HepG2 (cell line): ENCODE data around the gene TNK1. TPM values are rescaled to one million over a fixed set of nuclear protein-coding genes. Genes with fewer than 3 reads are reported as not detected.

Source experiments
- ATAC-seq: fragments of 200-7000 bp; cut with Tn5 transposase; 3 replicates; pipeline ENCODE4 v1.9.1; 2020; ENCODE audit warnings: mild to moderate bottlenecking, moderate library complexity
- BruUV-seq: library from RNA; stranded (reverse); fragments of 400-500 nt; replicated peaks from 2 replicates; lab custom pipeline; 2021; lab: Mats Ljungman, UMichigan
- CTCF ChIA-PET: fragments of 300-600 bp; formaldehyde crosslinking; extraction: SDS; loops from one replicate; lab custom pipeline; 2021; ENCODE audit warnings: low total read pairs, inconsistent platforms, low intra/inter-chr PET ratio; lab: Yijun Ruan, JAX
- POLR2A ChIA-PET: fragments of 350-600 bp; sonication (Branson Sonifier 250); formaldehyde crosslinking; loops from one replicate; lab custom pipeline; 2020; ENCODE audit warnings: antibody characterized with exemption, inconsistent platforms; lab: Yijun Ruan, JAX
- DNase-seq: peaks from one replicate; pipeline ENCODE4 v3.0.0-alpha.2; 2015; ENCODE audit warnings: low spot score
- FAIRE-seq: peaks from 3 replicates; lab custom pipeline; 2011; peaks lifted over from hg19 to GRCh38; lab: Jason Lieb, UNC
- H2AFZ ChIP-seq: one replicate; pipeline ENCODE4 v1.6.1; 2011; ENCODE audit warnings: low read length, inconsistent platforms
- H3K27ac ChIP-seq: fragments of 300-600 bp; 3 replicates; pipeline ENCODE4 v1.8.0; 2011; ENCODE audit warnings: mixed run types, mild to moderate bottlenecking, mixed read lengths, low read length, inconsistent platforms; ENCODE audit not compliant: insufficient read depth; ENCODE audit errors: extremely low read length
- H3K27me3 ChIP-seq, 2 experiments: fragments of 200-600 bp in 1 of 2; 2 replicates in 1 of 2; 3 replicates in 1 of 2; pipeline versions ENCODE4 v1.6.0 to v1.8.0; 2011; ENCODE audit warnings: low read length in 2 of 2, mild to moderate bottlenecking in 2 of 2, moderate library complexity in 2 of 2, inconsistent platforms in 1 of 2; ENCODE audit not compliant: insufficient read depth in 2 of 2, control insufficient read depth in 1 of 2
- H3K36me3 ChIP-seq, 2 experiments: fragments of 200-600 bp in 1 of 2; replicated peaks in 1 of 2; 2 replicates in 1 of 2; 3 replicates in 1 of 2; pipeline versions ENCODE4 v1.5.1 to v1.8.0; 2011; ENCODE audit warnings: low read length in 2 of 2, inconsistent platforms in 1 of 2; ENCODE audit not compliant: insufficient read depth in 2 of 2, control insufficient read depth in 1 of 2
- H3K4me1 ChIP-seq: 2 replicates; pipeline ENCODE4 v1.5.1; 2012; ENCODE audit warnings: low read length, inconsistent platforms; ENCODE audit not compliant: insufficient read depth
- H3K4me2 ChIP-seq: 2 replicates; pipeline ENCODE4 v1.6.0; 2011; ENCODE audit warnings: low read depth, low read length, inconsistent platforms
- H3K4me3 ChIP-seq, 3 experiments: fragments of 200-600 bp in 1 of 3; sonication (generic), shearing (Covaris generic) in 1 of 3; replicated peaks in 1 of 3; 2 replicates each; pipeline ENCODE4 v1.5.1; 2011 to 2016; ENCODE audit warnings: low read length in 3 of 3, inconsistent platforms in 2 of 3, low read depth in 2 of 3, mild to moderate bottlenecking in 2 of 3, control low read depth in 1 of 3, mixed read lengths in 1 of 3; ENCODE audit not compliant: insufficient read depth in 1 of 3
- H3K79me2 ChIP-seq: one replicate; pipeline ENCODE4 v1.6.1; 2011; ENCODE audit warnings: low read length, inconsistent platforms; ENCODE audit not compliant: insufficient read depth
- H3K9ac ChIP-seq: 2 replicates; pipeline ENCODE4 v1.6.0; 2011; ENCODE audit warnings: mild to moderate bottlenecking, low read depth, low read length, inconsistent platforms; ENCODE audit not compliant: insufficient read depth
- H3K9me3 ChIP-seq: 2 replicates; pipeline ENCODE4 v1.5.1; 2012; ENCODE audit warnings: mild to moderate bottlenecking, low read length
- H4K20me1 ChIP-seq: 2 replicates; pipeline ENCODE4 v1.6.0; 2011; ENCODE audit warnings: inconsistent platforms, mild to moderate bottlenecking, low read length, moderate library complexity; ENCODE audit not compliant: insufficient read depth
- HNF1A ChIP-seq, 2 experiments: sonication (generic) in 1 of 2; formaldehyde crosslinking in 1 of 2; IDR thresholded peaks; 2 replicates each; pipeline versions ENCODE4 v1.4.0 to v1.6.1; 2016 to 2020; ENCODE audit warnings: borderline replicate concordance in 1 of 2, low read depth in 1 of 2, mild to moderate bottlenecking in 1 of 2, missing genetic modification reagents in 1 of 2
- JUN ChIP-seq: sonication (generic); formaldehyde crosslinking; IDR thresholded peaks from 2 replicates; pipeline ENCODE4 v1.4.0; 2020; ENCODE audit warnings: mild to moderate bottlenecking, missing genetic modification reagents
- MAZ ChIP-seq, 2 experiments: sonication (generic) in 1 of 2; formaldehyde crosslinking in 1 of 2; IDR thresholded peaks; 2 replicates each; pipeline versions ENCODE4 v1.5.0 to v1.6.1; 2012 to 2020; ENCODE audit warnings: low read depth in 2 of 2, mild to moderate bottlenecking in 2 of 2, borderline replicate concordance in 1 of 2, improper control_type of control experiment in 1 of 2, low read length in 1 of 2, missing genetic modification reagents in 1 of 2, moderate library complexity in 1 of 2
- MXD1 ChIP-seq: sonication (generic); formaldehyde crosslinking; IDR thresholded peaks from 2 replicates; pipeline ENCODE4 v1.4.0; 2020; ENCODE audit warnings: mild to moderate bottlenecking, missing genetic modification reagents
- NKX3-1 ChIP-seq: sonication (generic); formaldehyde crosslinking; IDR thresholded peaks from 2 replicates; pipeline ENCODE4 v1.5.0; 2020; ENCODE audit warnings: missing genetic modification reagents
- PHF20 ChIP-seq: sonication (generic); formaldehyde crosslinking; IDR thresholded peaks from 2 replicates; pipeline ENCODE4 v1.5.0; 2020; ENCODE audit warnings: mild to moderate bottlenecking, missing genetic modification reagents
- RBM22 ChIP-seq: fragments of 200-400 bp; formaldehyde crosslinking; optimal IDR thresholded peaks from 2 replicates; pipeline ENCODE3; 2017; ENCODE audit warnings: mild to moderate bottlenecking, low read length, moderate library complexity
- RBM39 ChIP-seq: fragments of 200-400 bp; formaldehyde crosslinking; IDR thresholded peaks from one replicate; pipeline ENCODE4 v1.6.1; 2018; ENCODE audit warnings: antibody characterized with exemption, mild to moderate bottlenecking, low read depth, low read length; ENCODE audit not compliant: poor library complexity, severe bottlenecking
- ZC3H4 ChIP-seq: sonication (generic); formaldehyde crosslinking; IDR thresholded peaks from 2 replicates; pipeline ENCODE4 v1.4.0; 2020; ENCODE audit warnings: missing genetic modification reagents, borderline replicate concordance
- ZNF20 ChIP-seq: sonication (generic); formaldehyde crosslinking; IDR thresholded peaks from 2 replicates; pipeline ENCODE4 v1.4.0; 2020; ENCODE audit warnings: mild to moderate bottlenecking, moderate library complexity, missing genetic modification reagents
- ZNF207 ChIP-seq: fragments of 450-650 bp; IDR thresholded peaks from 2 replicates; pipeline ENCODE4 v1.6.1; 2016; ENCODE audit warnings: antibody characterized with exemption, borderline replicate concordance
- ZNF543 ChIP-seq: sonication (generic); formaldehyde crosslinking; IDR thresholded peaks from 2 replicates; pipeline ENCODE4 v1.4.0; 2020; ENCODE audit warnings: mild to moderate bottlenecking, missing genetic modification reagents
- ZNF576 ChIP-seq: sonication (generic); formaldehyde crosslinking; IDR thresholded peaks from 2 replicates; pipeline ENCODE4 v1.4.0; 2020; ENCODE audit warnings: mild to moderate bottlenecking, missing genetic modification reagents
- ZNF672 ChIP-seq: sonication (generic); formaldehyde crosslinking; IDR thresholded peaks from 2 replicates; pipeline ENCODE4 v1.8.1; 2022; ENCODE audit warnings: missing genetic modification reagents
- ZNF720 ChIP-seq: sonication (generic); formaldehyde crosslinking; IDR thresholded peaks from 2 replicates; pipeline ENCODE4 v1.4.0; 2020; ENCODE audit warnings: missing genetic modification reagents
- ZNF740 ChIP-seq: sonication (generic); formaldehyde crosslinking; IDR thresholded peaks from 2 replicates; pipeline ENCODE4 v1.4.0; 2020; ENCODE audit warnings: missing genetic modification reagents
- ZNF761 ChIP-seq: sonication (generic); formaldehyde crosslinking; conservative IDR thresholded peaks from 2 replicates; pipeline ENCODE4 v1.4.0; 2020; ENCODE audit warnings: mild to moderate bottlenecking, missing genetic modification reagents
- ZNF777 ChIP-seq: sonication (generic); formaldehyde crosslinking; IDR thresholded peaks from 2 replicates; pipeline ENCODE4 v1.4.0; 2020; ENCODE audit warnings: missing genetic modification reagents
- ZNF788 ChIP-seq: sonication (generic); formaldehyde crosslinking; IDR thresholded peaks from 2 replicates; pipeline ENCODE4 v1.5.0; 2020; ENCODE audit warnings: mild to moderate bottlenecking, missing genetic modification reagents, borderline replicate concordance
- ZSCAN31 ChIP-seq: sonication (generic); formaldehyde crosslinking; IDR thresholded peaks from 2 replicates; pipeline ENCODE4 v1.5.0; 2020; ENCODE audit warnings: low read depth, mild to moderate bottlenecking, missing genetic modification reagents
- WGBS: methylation state at CpG from one replicate; pipeline ENCODE4 v1.1.6; 2017; ENCODE audit warnings: low lambda C conversion rate; 5-methylcytosine and 5-hydroxymethylcytosine counted together
- in situ Hi-C: cut with HindIII; loops from 2 replicates; pipeline ENCODE4 v1.10.0; 2017; ENCODE audit warnings: low pct_unique_long_range_greater_than_20kb; ENCODE audit not compliant: extremely low pct_ligation_motif_present
- intact Hi-C: fragments of 100-400 bp; cut with micrococcal nuclease; formaldehyde crosslinking; loops from one replicate; pipeline ENCODE4 v1.10.0; 2022; ENCODE audit not compliant: unreplicated experiment
- polyA plus RNA-seq, 8 experiments: library from polyadenylated mRNA; depleted of rRNA in 3 of 8; stranded (reverse) in 7 of 8; unstranded in 1 of 8; fragments of >200 nt; fragmentation: Illumina TruSeq in 4 of 8; extraction: Trizol in 4 of 8; gene quantifications; 2 replicates each; pipeline versions ENCODE4 v1.2.1 to v1.2.3, GENCODE V29; 2011 to 2016; ENCODE audit warnings: low read depth in 4 of 8, missing spikeins in 1 of 8, mixed read lengths in 1 of 8; ENCODE audit not compliant: insufficient read depth in 1 of 8
- total RNA-seq, 5 experiments: library from RNA; depleted of rRNA; stranded (reverse); fragments of >200 nt; fragmentation: Illumina TruSeq; extraction: Trizol; gene quantifications; 2 replicates each; pipeline ENCODE4 v1.2.3, GENCODE V29; 2016; ENCODE audit warnings: low read depth in 1 of 5

The TNK1 gene
- total and polyA plus RNA-seq, 2 of the 13 experiments (the other 11 are each of a cell fraction or from before 2014, with no cell fraction given): 2.0 to 3.5 TPM

GRCh38 chr17:7403727-7403976, 22.8 kb downstream of the TNK1 start:
- FAIRE-seq: no peak
- Histone ChIP-seq H3K4me3 (peak overlapping the region; percentile 76 to 95 (median 80); a peak in 5 of 6 replicates), H4K20me1 (no peaks in the 10 kb centered on the region), H3K9ac (peak overlapping the region; percentile 90), H3K4me2 (peak overlapping the region; percentile 100), H3K27ac (peak overlapping the region; percentile 99), H3K9me3 (no peaks in the 10 kb centered on the region), H3K79me2 (peaks cover 4% of the 10 kb centered on the region), H3K36me3 (no peaks in the 10 kb centered on the region), H3K27me3 (no peaks in the 10 kb centered on the region; a peak in 2 of 5 replicates), H2AFZ (no peak overlapping the region), H3K4me1 (peaks cover 18% of the 10 kb centered on the region)
- in situ Hi-C loops (no loop called here), intact Hi-C loops (loop anchor here (5.0 kb wide), 2 partner anchors 46 to 79 kb away; partner anchors contain the start of genes POLR2A, SLC35G6 and TMEM95)
- CTCF ChIA-PET: no interaction called here
- no TSS peak for BruUV-seq
- WGBS: no CpG with 5 or more reads among the region's 13 CpGs
- DNase-seq: peak; percentile 79
- POLR2A ChIA-PET: interaction anchor here (0.7 to 3.3 kb wide), 50 partner anchors 9 to 439 kb away, joined by 3 to 76 read pairs (median 5); partner anchors contain the start of genes ASGR2, CD68, CHRNB1 and DVL2
- ATAC-seq: peak; percentile 63
- TF ChIP-seq RBM22 (no peak), MXD1 (no peak; the same call in 1 of the 2 replicates), ZNF20 (no peak), MAZ (IDR thresholded peaks at IDR 0.05; ENCODE audit: borderline replicate concordance, low read depth, low read length) (no peak), MAZ (CRISPR knock-in tag; IDR thresholded peaks at IDR 0.05; ENCODE audit: low read depth) (0 out of 2 replicates have a peak, but pooled peaks have one; percentile 40), ZNF777 (no peak), ZNF740 (CRISPR knock-in tag) (peak; percentile 73; the same call in 1 of the 2 replicates), ZNF761 (CRISPR knock-in tag) (peak; percentile 93; the same call in 1 of the 2 replicates), ZNF543 (CRISPR knock-in tag) (0 out of 2 replicates have a peak, but pooled peaks have one; percentile 52), PHF20 (CRISPR knock-in tag) (peak; percentile 50; the same call in 1 of the 2 replicates), ZC3H4 (no peak), JUN (CRISPR knock-in tag) (no peak), NKX3-1 (CRISPR knock-in tag) (no peak), ZNF207 (no peak), ZNF576 (no peak), ZNF720 (CRISPR knock-in tag) (no peak), RBM39 (peak; percentile 68), ZNF788 (CRISPR knock-in tag) (no peak), ZNF672 (no peak), HNF1A (IDR thresholded peaks at IDR 0.05; ENCODE audit: low read depth) (no peak), HNF1A (CRISPR knock-in tag; IDR thresholded peaks at IDR 0.05; ENCODE audit: borderline replicate concordance) (peak; percentile 22; the same call in 1 of the 2 replicates), ZSCAN31 (CRISPR knock-in tag) (0 out of 2 replicates have a peak, but pooled peaks have one; percentile 74)
